ENCODE data around the gene SETD1B. TPM values are rescaled to one million over a fixed set of nuclear protein-coding genes. Genes with fewer than 3 reads are reported as not detected.

The SETD1B gene
- polyA plus RNA-seq, 4 donors, result 13.6 to 17.3 (median 15.6) TPM

Other genes starting within 250 kb of the SETD1B start
- 10 to 100 TPM; 71.5 to 75.8 (median 74.1) TPM for gene KDM2B, start 223.0 kb upstream of the SETD1B start, polyA plus RNA-seq (ENCODE audit: insufficient read length in 4 of 4)
- gene ORAI1, start 177.5 kb upstream of the SETD1B start, polyA plus RNA-seq (ENCODE audit: insufficient read length in 4 of 4), result 10 to 100 TPM; 12.8 to 16.9 (median 13.7) TPM
- 1 to 10 TPM; 1.5 to 2.3 (median 1.8) TPM for gene MORN3, start 134.4 kb upstream of the SETD1B start, polyA plus RNA-seq (ENCODE audit: insufficient read length in 4 of 4)
- 10 to 100 TPM in 1 of 4 donors, 1 to 10 TPM in 3; 8.0 to 10.3 (median 8.8) TPM for gene TMEM120B, start 91.3 kb upstream of the SETD1B start, polyA plus RNA-seq (ENCODE audit: insufficient read length in 4 of 4)
- gene RHOF, start 10.3 kb upstream of the SETD1B start, polyA plus RNA-seq (ENCODE audit: insufficient read length in 4 of 4), result 10 to 100 TPM in 3 of 4 donors, 1 to 10 TPM in 1; 8.6 to 13.7 (median 11.9) TPM
- 1 to 10 TPM; 1.5 to 5.3 (median 3.6) TPM for gene HPD, start 54.9 kb downstream of the SETD1B start, polyA plus RNA-seq (ENCODE audit: insufficient read length in 4 of 4)
- 10 to 100 TPM; 48.9 to 58.6 (median 54.3) TPM for gene PSMD9, start 84.8 kb downstream of the SETD1B start, polyA plus RNA-seq (ENCODE audit: insufficient read length in 4 of 4)
- 10 to 100 TPM in 2 of 4 donors, 1 to 10 TPM in 2; 9.6 to 14.5 (median 10.3) TPM for gene CFAP251, start 114.6 kb downstream of the SETD1B start, polyA plus RNA-seq (ENCODE audit: insufficient read length in 4 of 4)
- gene BCL7A, start 217.9 kb downstream of the SETD1B start, polyA plus RNA-seq (ENCODE audit: insufficient read length in 4 of 4), result 10 to 100 TPM; 34.0 to 39.7 (median 37.6) TPM

All from right renal pelvis (tissue), 4 donors.